ENCODE results near the gene TTC22. TPM values are rescaled to one million over a fixed set of nuclear protein-coding genes. Genes with fewer than 3 reads are reported as not detected.

Gene TTC22
- total RNA-seq, 6 experiments from 2014 or later: not detected

- no peak overlapping the region for H3K4me3 Mint-ChIP-seq
- H3K4me1 Mint-ChIP-seq (ENCODE audit: low read depth): peaks cover 35% of the 10 kb centered on the region
- H3K27ac Mint-ChIP-seq: no peak overlapping the region
- peaks cover 2% of the 10 kb centered on the region; the same call in 1 of the 2 replicates for H3K27me3 Mint-ChIP-seq (ENCODE audit: insufficient read depth)
- DNase-seq: no peak
- H3K9me3 Mint-ChIP-seq: no peaks in the 10 kb centered on the region
- peaks cover 17% of the 10 kb centered on the region; the same call in 1 of the 2 replicates for H3K36me3 Mint-ChIP-seq (ENCODE audit: low read depth)
- TF ChIP-seq, protein P1, sequence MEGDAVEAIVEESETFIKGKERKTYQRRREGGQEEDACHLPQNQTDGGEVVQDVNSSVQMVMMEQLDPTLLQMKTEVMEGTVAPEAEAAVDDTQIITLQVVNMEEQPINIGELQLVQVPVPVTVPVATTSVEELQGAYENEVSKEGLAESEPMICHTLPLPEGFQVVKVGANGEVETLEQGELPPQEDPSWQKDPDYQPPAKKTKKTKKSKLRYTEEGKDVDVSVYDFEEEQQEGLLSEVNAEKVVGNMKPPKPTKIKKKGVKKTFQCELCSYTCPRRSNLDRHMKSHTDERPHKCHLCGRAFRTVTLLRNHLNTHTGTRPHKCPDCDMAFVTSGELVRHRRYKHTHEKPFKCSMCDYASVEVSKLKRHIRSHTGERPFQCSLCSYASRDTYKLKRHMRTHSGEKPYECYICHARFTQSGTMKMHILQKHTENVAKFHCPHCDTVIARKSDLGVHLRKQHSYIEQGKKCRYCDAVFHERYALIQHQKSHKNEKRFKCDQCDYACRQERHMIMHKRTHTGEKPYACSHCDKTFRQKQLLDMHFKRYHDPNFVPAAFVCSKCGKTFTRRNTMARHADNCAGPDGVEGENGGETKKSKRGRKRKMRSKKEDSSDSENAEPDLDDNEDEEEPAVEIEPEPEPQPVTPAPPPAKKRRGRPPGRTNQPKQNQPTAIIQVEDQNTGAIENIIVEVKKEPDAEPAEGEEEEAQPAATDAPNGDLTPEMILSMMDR (IDR thresholded peaks at IDR 0.05): no peak
Observed at GRCh38 chr1:54848134-54848948, 47.2 kb upstream of the TTC22 start.

DNA sequence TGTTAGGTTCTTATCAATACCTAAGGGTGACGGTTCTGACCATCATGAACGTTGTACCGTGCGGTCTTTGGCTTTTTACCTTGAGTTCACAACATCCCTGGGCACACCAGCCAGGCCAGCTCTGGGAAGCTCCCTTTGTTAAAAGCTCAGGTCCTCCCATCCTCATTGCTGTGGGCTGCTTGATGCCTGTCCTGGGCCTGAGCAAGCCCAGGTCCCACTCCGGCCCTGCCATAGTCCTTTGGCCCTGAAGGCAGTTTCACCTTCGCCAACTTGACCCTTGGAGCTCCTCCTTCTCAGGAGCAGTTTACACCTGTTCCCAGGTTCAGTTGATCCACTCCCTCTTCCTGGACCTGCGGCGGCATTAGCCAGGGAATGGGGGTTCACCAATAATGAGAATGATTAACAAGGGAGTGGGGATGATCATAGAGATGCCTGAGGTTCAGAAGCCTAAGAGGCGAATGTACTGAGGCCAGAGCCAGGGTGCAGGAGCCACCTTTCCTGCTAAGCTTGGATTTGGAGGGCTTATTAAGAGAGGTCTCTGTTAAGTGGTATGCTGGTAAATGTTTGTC is 45.7 kb upstream of the TTC22 start:
- peaks cover 15% of the 10 kb centered on the region; the same call in 1 of the 2 replicates for H3K36me3 Mint-ChIP-seq (ENCODE audit: low read depth)
- H3K27me3 Mint-ChIP-seq (ENCODE audit: insufficient read depth): peaks cover 4% of the 10 kb centered on the region; the same call in 1 of the 2 replicates
- TF ChIP-seq, protein P1 (IDR thresholded peaks at IDR 0.05): no peak
- H3K4me1 Mint-ChIP-seq (ENCODE audit: low read depth): peaks cover 30% of the 10 kb centered on the region
- H3K27ac Mint-ChIP-seq: no peak overlapping the region
- H3K9me3 Mint-ChIP-seq: no peaks in the 10 kb centered on the region
- no peak overlapping the region for H3K4me3 Mint-ChIP-seq
- no peak for DNase-seq

- TF ChIP-seq, protein P1 (IDR thresholded peaks at IDR 0.05): no peak
- Mint-ChIP-seq H3K9me3 (no peaks in the 10 kb centered on the region), H3K4me3 (no peak overlapping the region), H3K27ac (no peak overlapping the region), H3K27me3 (ENCODE audit: insufficient read depth) (peaks cover 5% of the 10 kb centered on the region; the same call in 1 of the 2 replicates), H3K36me3 (ENCODE audit: low read depth) (peaks cover 12% of the 10 kb centered on the region; the same call in 1 of the 2 replicates), H3K4me1 (ENCODE audit: low read depth) (peaks cover 25% of the 10 kb centered on the region)
- DNase-seq: no peak
Observed at GRCh38 chr1:54846301-54846700, 45.2 kb upstream of the TTC22 start.

GRCh38 chr1:54845772-54846171 is 44.6 kb upstream of the TTC22 start:
- Mint-ChIP-seq H3K4me3 (no peak overlapping the region), H3K4me1 (ENCODE audit: low read depth) (peaks cover 20% of the 10 kb centered on the region), H3K27ac (no peak overlapping the region), H3K9me3 (no peaks in the 10 kb centered on the region), H3K27me3 (ENCODE audit: insufficient read depth) (peaks cover 3% of the 10 kb centered on the region; the same call in 1 of the 2 replicates), H3K36me3 (ENCODE audit: low read depth) (peaks cover 12% of the 10 kb centered on the region; the same call in 1 of the 2 replicates)
- TF ChIP-seq, protein P1 (IDR thresholded peaks at IDR 0.05): no peak
- no peak for DNase-seq

DNA sequence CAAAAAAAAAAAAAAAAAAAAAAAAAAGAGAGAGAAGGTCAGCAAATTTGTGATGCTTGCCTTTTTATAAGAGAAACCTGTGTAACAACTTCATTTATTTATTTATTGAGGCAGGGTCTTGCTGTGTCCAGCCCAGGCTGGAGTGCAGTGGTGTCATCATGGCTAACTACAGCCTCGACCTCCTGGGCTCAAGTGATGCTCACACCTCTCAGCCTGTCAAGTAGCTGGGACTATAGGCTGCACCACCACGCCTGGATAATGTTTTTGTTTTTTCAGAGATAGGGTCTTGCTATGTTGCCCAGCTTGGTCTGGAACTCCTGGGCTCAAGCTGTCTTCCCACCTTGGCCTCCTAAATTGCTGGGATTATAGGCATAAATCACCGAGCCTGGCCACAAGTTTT is 43.4 kb upstream of the TTC22 start:
- TF ChIP-seq, protein P1 (IDR thresholded peaks at IDR 0.05): no peak
- no peak for DNase-seq
- H3K9me3 Mint-ChIP-seq: no peaks in the 10 kb centered on the region
- peaks cover 6% of the 10 kb centered on the region; the same call in 1 of the 2 replicates for H3K36me3 Mint-ChIP-seq (ENCODE audit: low read depth)
- peaks cover 3% of the 10 kb centered on the region; the same call in 1 of the 2 replicates for H3K27me3 Mint-ChIP-seq (ENCODE audit: insufficient read depth)
- H3K27ac Mint-ChIP-seq: no peak overlapping the region
- peaks cover 8% of the 10 kb centered on the region for H3K4me1 Mint-ChIP-seq (ENCODE audit: low read depth)
- no peak overlapping the region for H3K4me3 Mint-ChIP-seq

Measured in HFFc6 (cell line).